ENCODE results near the gene ZDHHC11B.
"Not testable (repeated sequence)": the region's sequence is repeated elsewhere in the genome, so short reads cannot be mapped to it uniquely, and the experiment has no call there.

DNA sequence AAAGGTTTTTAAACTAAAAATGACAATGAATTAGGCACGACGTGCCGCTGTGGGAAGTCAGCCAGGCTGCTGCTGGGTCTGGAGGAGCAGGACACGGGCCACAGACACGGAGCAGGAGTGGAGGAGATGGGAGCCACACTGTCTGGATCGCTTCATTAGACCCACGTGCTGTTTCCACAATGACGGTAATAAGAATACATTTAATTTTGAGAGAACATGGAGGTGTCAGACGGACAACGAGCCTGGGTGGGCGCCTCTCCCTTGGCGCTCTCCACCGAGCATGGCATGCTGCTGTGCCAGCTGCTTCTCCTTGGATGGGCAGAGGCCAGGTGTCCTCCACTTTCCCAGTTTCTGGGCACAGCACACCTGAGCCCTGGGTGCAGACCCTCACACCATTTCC is 103.7 kb downstream of the ZDHHC11B start:
- TF ChIP-seq, protein P1, sequence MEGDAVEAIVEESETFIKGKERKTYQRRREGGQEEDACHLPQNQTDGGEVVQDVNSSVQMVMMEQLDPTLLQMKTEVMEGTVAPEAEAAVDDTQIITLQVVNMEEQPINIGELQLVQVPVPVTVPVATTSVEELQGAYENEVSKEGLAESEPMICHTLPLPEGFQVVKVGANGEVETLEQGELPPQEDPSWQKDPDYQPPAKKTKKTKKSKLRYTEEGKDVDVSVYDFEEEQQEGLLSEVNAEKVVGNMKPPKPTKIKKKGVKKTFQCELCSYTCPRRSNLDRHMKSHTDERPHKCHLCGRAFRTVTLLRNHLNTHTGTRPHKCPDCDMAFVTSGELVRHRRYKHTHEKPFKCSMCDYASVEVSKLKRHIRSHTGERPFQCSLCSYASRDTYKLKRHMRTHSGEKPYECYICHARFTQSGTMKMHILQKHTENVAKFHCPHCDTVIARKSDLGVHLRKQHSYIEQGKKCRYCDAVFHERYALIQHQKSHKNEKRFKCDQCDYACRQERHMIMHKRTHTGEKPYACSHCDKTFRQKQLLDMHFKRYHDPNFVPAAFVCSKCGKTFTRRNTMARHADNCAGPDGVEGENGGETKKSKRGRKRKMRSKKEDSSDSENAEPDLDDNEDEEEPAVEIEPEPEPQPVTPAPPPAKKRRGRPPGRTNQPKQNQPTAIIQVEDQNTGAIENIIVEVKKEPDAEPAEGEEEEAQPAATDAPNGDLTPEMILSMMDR (IDR thresholded peaks at IDR 0.05), result not testable (repeated sequence)
- not testable (repeated sequence) for TF ChIP-seq EP300 (IDR thresholded peaks at IDR 0.05; ENCODE audit: low read depth)
